ENCODE measurements around the gene DCTPP1. TPM values are rescaled to one million over a fixed set of nuclear protein-coding genes. Genes with fewer than 3 reads are reported as not detected.

Gene DCTPP1
- total RNA-seq, 1 donor, result 13.8 TPM

GRCh38 chr16:30377812-30378235 is 52.0 kb downstream of the DCTPP1 start:
- H3K36me3 ChIP-seq (ENCODE audit: insufficient read depth, low read length), result no peaks in the 10 kb centered on the region
- DNase-seq (ENCODE audit: insufficient read length, low spot score, missing footprints), result peak; percentile 96
- peaks cover 4% of the 10 kb centered on the region for H3K79me2 ChIP-seq (ENCODE audit: insufficient read depth, low read length)

DNA sequence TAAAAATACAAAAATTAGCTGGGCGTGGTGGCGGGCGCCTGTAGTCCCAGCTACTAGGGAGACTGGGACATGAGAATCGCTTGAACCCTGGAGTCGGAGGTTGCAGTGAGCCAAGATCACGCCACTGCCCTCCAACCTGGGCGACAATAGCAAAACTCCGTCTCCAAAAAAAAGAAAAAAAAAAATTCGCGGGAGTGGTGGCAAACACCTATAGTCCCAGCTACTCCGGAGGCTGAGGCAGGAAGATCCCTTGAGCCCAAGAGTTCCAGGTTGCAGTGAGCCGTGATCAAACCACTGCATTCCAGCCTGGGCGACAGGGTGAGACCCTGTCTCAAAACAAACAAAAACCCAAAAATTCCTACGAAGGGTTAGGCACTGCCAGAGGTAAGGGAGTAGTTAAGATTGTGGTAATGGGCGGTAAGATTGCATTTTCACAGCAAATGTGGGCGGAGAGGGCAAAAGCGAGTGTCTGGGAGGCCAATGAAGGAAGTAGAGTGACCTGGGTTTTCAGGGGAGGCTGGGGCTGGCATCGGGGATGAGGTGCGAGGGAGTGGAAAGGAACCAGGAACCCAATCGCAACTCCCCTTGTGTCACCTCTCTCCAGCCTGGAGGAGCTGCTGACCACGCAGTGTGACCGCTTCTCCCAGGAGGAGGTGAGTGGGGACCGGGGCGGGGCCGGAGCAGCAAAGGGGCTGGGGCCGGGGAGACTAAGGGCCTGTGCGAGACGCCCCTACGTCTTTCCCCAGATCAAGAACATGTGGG is 52.6 kb downstream of the DCTPP1 start:
- Histone ChIP-seq H3K4me3 (ENCODE audit: insufficient read depth, low read length) (peak overlapping the region; percentile 88), H4K20me1 (ENCODE audit: insufficient read depth, low read length) (peaks cover 8% of the 10 kb centered on the region), H3K27ac (ENCODE audit: low read depth, low read length) (peak overlapping the region; percentile 91), H2AFZ (ENCODE audit: low read length) (peak overlapping the region; percentile 90), H3K4me1 (ENCODE audit: insufficient read depth, low read length) (peaks cover 14% of the 10 kb centered on the region), H3K9me3 (ENCODE audit: low read depth, low read length) (no peaks in the 10 kb centered on the region), H3K4me2 (ENCODE audit: insufficient read depth, low read length) (peak overlapping the region; percentile 95), H3K79me2 (ENCODE audit: insufficient read depth, low read length) (peaks cover 4% of the 10 kb centered on the region), H3K36me3 (ENCODE audit: insufficient read depth, low read length) (no peaks in the 10 kb centered on the region), H3K27me3 (ENCODE audit: insufficient read depth, low read length) (no peaks in the 10 kb centered on the region)
- DNase-seq (ENCODE audit: insufficient read length, low spot score, missing footprints), result no peak
- TF ChIP-seq CTCF (IDR thresholded peaks at IDR 0.05; ENCODE audit: extremely low read depth, low read depth, low read length), result no peak

More at GRCh38 chr16:30377812-30378235, 52.0 kb downstream of the DCTPP1 start:
- no peak for TF ChIP-seq CTCF (IDR thresholded peaks at IDR 0.05; ENCODE audit: extremely low read depth, low read depth, low read length)
- peaks cover 14% of the 10 kb centered on the region for H3K4me1 ChIP-seq (ENCODE audit: insufficient read depth, low read length)
- H4K20me1 ChIP-seq (ENCODE audit: insufficient read depth, low read length), result peaks cover 8% of the 10 kb centered on the region
- peak overlapping the region; percentile 90 for H2AFZ ChIP-seq (ENCODE audit: low read length)
- peak overlapping the region; percentile 91 for H3K27ac ChIP-seq (ENCODE audit: low read depth, low read length)
- H3K9me3 ChIP-seq (ENCODE audit: low read depth, low read length), result no peaks in the 10 kb centered on the region
- peak overlapping the region; percentile 88 for H3K4me3 ChIP-seq (ENCODE audit: insufficient read depth, low read length)
- H3K4me2 ChIP-seq (ENCODE audit: insufficient read depth, low read length), result peak overlapping the region; percentile 95
- H3K27me3 ChIP-seq (ENCODE audit: insufficient read depth, low read length), result no peaks in the 10 kb centered on the region

- H3K27me3 ChIP-seq (ENCODE audit: insufficient read depth, low read length), result no peaks in the 10 kb centered on the region
- no peak overlapping the region for H2AFZ ChIP-seq (ENCODE audit: low read length)
- TF ChIP-seq CTCF (IDR thresholded peaks at IDR 0.05; ENCODE audit: extremely low read depth, low read depth, low read length), result no peak
- no peak overlapping the region for H3K4me3 ChIP-seq (ENCODE audit: insufficient read depth, low read length)
- no peak overlapping the region for H3K4me2 ChIP-seq (ENCODE audit: insufficient read depth, low read length)
- H4K20me1 ChIP-seq (ENCODE audit: insufficient read depth, low read length), result peaks cover 5% of the 10 kb centered on the region
- peaks cover 4% of the 10 kb centered on the region for H3K79me2 ChIP-seq (ENCODE audit: insufficient read depth, low read length)
- DNase-seq (ENCODE audit: insufficient read length, low spot score, missing footprints), result no peak
- no peaks in the 10 kb centered on the region for H3K9me3 ChIP-seq (ENCODE audit: low read depth, low read length)
- H3K27ac ChIP-seq (ENCODE audit: low read depth, low read length), result no peak overlapping the region
- no peaks in the 10 kb centered on the region for H3K36me3 ChIP-seq (ENCODE audit: insufficient read depth, low read length)
- peaks cover 14% of the 10 kb centered on the region for H3K4me1 ChIP-seq (ENCODE audit: insufficient read depth, low read length)
These were observed 53.3 kb downstream of the DCTPP1 start for GRCh38 chr16:30376461-30376902.

DNA sequence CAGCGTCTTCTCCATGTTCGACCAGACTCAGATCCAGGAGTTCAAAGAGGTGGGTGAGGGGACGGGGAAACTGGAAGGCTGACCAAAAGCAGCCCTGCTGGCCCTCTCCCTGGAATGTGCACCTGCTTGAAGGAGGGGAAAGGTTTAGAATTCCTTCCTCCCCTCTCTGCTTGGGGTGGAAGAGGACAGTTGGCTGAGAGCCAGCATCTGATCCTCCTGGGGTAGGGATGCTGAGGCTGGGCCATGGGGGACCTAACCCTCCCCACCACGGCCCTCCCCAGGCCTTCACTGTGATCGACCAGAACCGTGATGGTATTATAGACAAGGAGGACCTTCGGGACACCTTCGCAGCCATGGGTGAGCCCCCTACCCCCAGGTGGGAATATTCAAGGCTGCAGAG is 54.0 kb downstream of the DCTPP1 start:
- H3K27ac ChIP-seq (ENCODE audit: low read depth, low read length), result no peak overlapping the region
- no peak overlapping the region for H3K4me3 ChIP-seq (ENCODE audit: insufficient read depth, low read length)

More for the DNA sequence above, 54.0 kb downstream of the DCTPP1 start:
- H3K9me3 ChIP-seq (ENCODE audit: low read depth, low read length), result no peaks in the 10 kb centered on the region
- H3K36me3 ChIP-seq (ENCODE audit: insufficient read depth, low read length), result no peaks in the 10 kb centered on the region
- H4K20me1 ChIP-seq (ENCODE audit: insufficient read depth, low read length), result peaks cover 5% of the 10 kb centered on the region
- H3K4me1 ChIP-seq (ENCODE audit: insufficient read depth, low read length), result peaks cover 19% of the 10 kb centered on the region
- no peak for TF ChIP-seq CTCF (IDR thresholded peaks at IDR 0.05; ENCODE audit: extremely low read depth, low read depth, low read length)
- H3K27me3 ChIP-seq (ENCODE audit: insufficient read depth, low read length), result no peaks in the 10 kb centered on the region
- no peak overlapping the region for H3K4me2 ChIP-seq (ENCODE audit: insufficient read depth, low read length)
- peak; percentile 72 for DNase-seq (ENCODE audit: insufficient read length, low spot score, missing footprints)
- H2AFZ ChIP-seq (ENCODE audit: low read length), result no peak overlapping the region
- peaks cover 4% of the 10 kb centered on the region for H3K79me2 ChIP-seq (ENCODE audit: insufficient read depth, low read length)
